ENCODE results near the gene CSNK2B. TPM values are rescaled to one million over a fixed set of nuclear protein-coding genes. Genes with fewer than 3 reads are reported as not detected.

Gene CSNK2B
- total and polyA plus RNA-seq, 9 of the 15 experiments (the other 6 are each of a cell fraction or from before 2014, with no cell fraction given): 120 to 1,126 (median 529) TPM

GRCh38 chr6:31664790-31665500 is 935 bp upstream of the CSNK2B start, which contains the start of gene GPANK1 (continued):
- TF ChIP-seq TFAP4 (CRISPR knock-in tag; IDR thresholded peaks at IDR 0.05; ENCODE audit: borderline replicate concordance) (peak; percentile 89), CHD2 (IDR thresholded peaks at IDR 0.05; ENCODE audit: low read depth, low read length) (peak; percentile 20; the same call in 1 of the 2 replicates), CHD7 (IDR thresholded peaks at IDR 0.05; ENCODE audit: low read depth, low read length) (peak; percentile 71), NFE2 (IDR thresholded peaks at IDR 0.05; ENCODE audit: low read depth) (peak; percentile 57), ETV5 (CRISPR knock-in tag; IDR thresholded peaks at IDR 0.05; ENCODE audit: low read depth) (no peak; the same call in none of the 2 replicates), ZNF253 (CRISPR knock-in tag; conservative IDR thresholded peaks at IDR 0.05) (no peak; the same call in 1 of the 2 replicates), CREBBP (IDR thresholded peaks at IDR 0.05; ENCODE audit: low read depth, low read length) (no peak), FOXA3 (CRISPR knock-in tag; conservative IDR thresholded peaks at IDR 0.05 in 1 of 2, IDR thresholded peaks at IDR 0.05 in 1 of 2) (peak in 1 of 2 experiments; percentile 78; a peak in 3 of 4 replicates), KAT8 (IDR thresholded peaks at IDR 0.05; ENCODE audit: low read depth) (peak; percentile 76; the same call in 1 of the 2 replicates)
- TF ChIP-seq, protein P1, sequence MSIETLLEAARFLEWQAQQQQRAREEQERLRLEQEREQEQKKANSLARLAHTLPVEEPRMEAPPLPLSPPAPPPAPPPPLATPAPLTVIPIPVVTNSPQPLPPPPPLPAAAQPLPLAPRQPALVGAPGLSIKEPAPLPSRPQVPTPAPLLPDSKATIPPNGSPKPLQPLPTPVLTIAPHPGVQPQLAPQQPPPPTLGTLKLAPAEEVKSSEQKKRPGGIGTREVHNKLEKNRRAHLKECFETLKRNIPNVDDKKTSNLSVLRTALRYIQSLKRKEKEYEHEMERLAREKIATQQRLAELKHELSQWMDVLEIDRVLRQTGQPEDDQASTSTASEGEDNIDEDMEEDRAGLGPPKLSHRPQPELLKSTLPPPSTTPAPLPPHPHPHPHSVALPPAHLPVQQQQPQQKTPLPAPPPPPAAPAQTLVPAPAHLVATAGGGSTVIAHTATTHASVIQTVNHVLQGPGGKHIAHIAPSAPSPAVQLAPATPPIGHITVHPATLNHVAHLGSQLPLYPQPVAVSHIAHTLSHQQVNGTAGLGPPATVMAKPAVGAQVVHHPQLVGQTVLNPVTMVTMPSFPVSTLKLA (conservative IDR thresholded peaks at IDR 0.05): no peak
- TF ChIP-seq, protein P2, sequence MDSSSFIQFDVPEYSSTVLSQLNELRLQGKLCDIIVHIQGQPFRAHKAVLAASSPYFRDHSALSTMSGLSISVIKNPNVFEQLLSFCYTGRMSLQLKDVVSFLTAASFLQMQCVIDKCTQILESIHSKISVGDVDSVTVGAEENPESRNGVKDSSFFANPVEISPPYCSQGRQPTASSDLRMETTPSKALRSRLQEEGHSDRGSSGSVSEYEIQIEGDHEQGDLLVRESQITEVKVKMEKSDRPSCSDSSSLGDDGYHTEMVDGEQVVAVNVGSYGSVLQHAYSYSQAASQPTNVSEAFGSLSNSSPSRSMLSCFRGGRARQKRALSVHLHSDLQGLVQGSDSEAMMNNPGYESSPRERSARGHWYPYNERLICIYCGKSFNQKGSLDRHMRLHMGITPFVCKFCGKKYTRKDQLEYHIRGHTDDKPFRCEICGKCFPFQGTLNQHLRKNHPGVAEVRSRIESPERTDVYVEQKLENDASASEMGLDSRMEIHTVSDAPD (CRISPR knock-in tag; IDR thresholded peaks at IDR 0.05): no peak
